Endometrium (tissue), 2 donors: ENCODE data around the gene SLC10A6.

Experiments
- FAIRE-seq: peaks from 2 replicates; lab custom pipeline; 2012; peaks lifted over from hg19 to GRCh38; lab: Jason Lieb, UNC
- donor health status: control.
- donor health status: control.

Gene SLC10A6

DNA sequence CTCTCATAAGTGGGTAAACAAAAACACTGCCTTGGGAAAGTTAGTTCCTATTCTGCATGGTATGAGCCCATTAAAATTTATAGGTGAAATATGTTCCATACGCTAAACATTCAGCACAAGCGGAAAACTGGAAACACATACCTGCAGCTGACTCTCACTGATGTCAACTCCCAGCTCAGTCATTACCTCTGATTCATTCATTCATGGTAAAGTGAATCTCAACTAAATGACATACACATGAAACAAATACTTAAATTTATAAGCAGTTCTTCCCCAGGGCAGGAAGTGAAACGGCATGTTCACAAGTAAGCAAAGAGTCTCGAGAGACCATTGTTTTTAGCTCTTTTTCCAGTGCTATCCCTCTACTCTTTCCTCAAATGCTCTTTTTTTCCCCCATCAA lies 1.6 kb downstream of the SLC10A6 start:
- no peak for FAIRE-seq

DNA sequence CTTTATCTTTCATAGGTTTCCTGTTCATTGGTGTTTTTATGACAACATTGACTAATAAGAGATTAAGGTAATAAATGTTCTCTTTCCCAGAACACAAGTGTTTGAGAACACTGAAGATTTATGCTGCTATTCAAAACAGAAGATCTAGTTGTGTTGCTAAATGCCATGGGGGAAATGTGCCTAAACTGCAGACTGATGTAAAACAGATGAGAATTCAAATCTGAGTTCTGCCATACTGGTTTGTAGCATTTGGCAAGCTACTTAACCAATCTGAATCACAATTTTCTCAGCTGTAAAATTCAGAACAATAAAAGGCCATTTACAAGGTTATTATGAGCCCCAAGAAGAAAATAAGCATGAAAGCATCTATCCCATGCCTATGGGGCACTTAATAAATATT lies 2.3 kb downstream of the SLC10A6 start:
- no peak for FAIRE-seq

DNA sequence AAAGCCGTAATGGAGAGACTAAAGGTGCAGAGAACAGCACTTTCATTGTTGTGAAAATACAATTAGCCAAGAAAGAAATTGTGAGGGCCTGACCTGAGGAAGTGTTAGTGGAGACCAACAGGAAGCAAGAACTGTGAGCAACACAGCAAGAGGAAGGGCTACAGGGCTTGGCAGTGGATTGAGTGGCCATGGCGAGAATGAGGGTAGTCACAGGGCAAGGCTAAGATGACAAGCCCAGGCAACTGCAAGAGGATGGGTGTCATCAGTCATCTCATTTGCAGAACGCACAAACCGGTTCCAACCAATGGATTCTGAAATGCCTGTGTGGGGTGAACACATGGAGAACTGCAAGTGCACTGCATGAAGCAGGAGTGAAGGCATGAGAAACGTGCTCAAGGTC lies 3.6 kb downstream of the SLC10A6 start:
- no peak for FAIRE-seq

DNA sequence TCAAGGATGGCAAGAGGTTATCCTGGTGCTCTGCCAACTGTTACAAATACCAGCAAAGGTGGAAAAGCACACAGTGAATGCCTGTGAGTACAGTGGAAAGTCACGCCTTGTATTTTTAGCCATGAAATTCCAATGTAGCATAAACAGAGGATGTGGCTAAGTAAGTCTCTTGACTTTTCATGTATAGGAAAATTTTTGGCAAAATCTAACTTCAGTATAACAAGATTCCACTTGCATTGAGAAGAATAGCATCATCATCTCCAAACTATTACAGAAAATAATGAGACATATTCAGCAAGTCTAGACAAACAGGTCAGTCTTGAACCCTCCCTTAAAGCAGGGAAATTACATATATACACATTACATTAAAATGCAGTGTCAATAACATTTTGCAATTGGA lies 7.9 kb downstream of the SLC10A6 start:
- FAIRE-seq = no peak

GRCh38 chr4:86840858-86841257 lies 8.3 kb downstream of the SLC10A6 start:
- no peak for FAIRE-seq

- no peak for FAIRE-seq
Measured at GRCh38 chr4:86837691-86838503, 11.3 kb downstream of the SLC10A6 start.

- FAIRE-seq = no peak
Measured at GRCh38 chr4:86835677-86836076, 13.5 kb downstream of the SLC10A6 start.

- no peak for FAIRE-seq
Measured at GRCh38 chr4:86834901-86835300, 14.3 kb downstream of the SLC10A6 start.

- FAIRE-seq = no peak
Measured at GRCh38 chr4:86833615-86834014, 15.6 kb downstream of the SLC10A6 start.

DNA sequence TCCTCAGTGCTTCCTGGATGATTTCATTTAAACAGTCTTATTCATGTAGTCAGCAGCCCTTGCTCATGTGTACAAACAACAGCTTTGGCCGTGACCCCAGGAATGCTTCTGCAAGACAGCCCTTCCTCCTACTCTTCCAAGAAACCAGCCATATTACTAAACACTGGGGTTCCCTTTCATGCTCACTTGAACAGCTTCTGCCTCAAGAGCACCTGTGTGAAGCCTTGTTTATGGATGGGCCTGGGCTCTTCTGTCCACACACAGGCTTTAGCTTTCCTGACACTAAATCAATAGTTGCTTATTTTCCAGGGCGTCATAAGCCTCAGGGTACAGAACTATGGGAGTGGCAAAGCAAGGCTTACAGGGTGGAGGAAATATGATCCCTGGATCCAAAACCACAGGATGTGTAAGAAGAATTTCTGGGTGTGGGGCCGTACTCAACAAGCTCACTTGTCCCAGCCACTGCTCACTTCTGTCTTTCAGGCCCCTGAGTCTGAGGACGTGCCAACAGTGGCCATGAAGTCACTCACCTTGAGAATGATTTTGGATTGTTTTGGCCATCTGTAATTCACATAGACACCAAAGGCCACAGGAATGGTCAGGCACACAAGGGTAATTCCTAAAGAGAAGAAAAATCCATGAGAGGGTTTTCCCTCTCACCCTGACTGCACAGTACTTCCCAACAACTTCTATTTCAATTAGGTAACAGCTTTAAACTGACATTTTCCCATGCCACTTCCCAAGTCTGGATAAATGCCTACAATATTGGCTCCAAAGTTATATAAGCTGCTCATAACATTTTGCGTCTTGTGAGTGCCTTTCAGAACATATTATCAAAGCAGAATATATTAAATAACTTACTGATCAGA lies 17.7 kb downstream of the SLC10A6 start:
- FAIRE-seq = no peak

DNA sequence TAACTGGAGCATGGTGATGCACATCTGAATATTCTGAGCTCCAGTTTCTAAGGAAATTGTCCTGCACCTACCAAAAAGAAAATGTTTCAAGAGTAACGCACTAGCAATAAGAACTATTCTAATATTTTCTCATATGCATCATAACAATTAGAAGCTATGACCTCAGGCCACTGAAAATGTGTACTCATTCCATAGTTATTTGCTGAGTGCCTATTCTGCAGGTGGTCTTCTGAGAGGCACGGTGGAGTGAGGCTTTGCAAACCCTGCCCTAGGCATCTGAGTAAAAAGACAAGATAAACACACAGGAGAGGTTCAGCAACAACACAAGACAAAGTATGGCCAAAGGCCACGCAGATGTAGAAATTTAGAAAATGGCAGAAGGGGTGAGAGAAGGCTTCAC lies 23.7 kb downstream of the SLC10A6 start:
- FAIRE-seq = no peak

GRCh38 chr4:86822136-86822535 lies 27.0 kb downstream of the SLC10A6 start:
- FAIRE-seq = no peak

- FAIRE-seq = no peak
Measured at GRCh38 chr4:86821151-86821550, 28.0 kb downstream of the SLC10A6 start.

GRCh38 chr4:86819561-86819960 lies 29.6 kb downstream of the SLC10A6 start:
- no peak for FAIRE-seq

GRCh38 chr4:86818841-86819240 lies 30.3 kb downstream of the SLC10A6 start:
- FAIRE-seq = no peak

GRCh38 chr4:86818211-86818610 lies 31.0 kb downstream of the SLC10A6 start:
- no peak for FAIRE-seq

- peak; percentile 91 for FAIRE-seq
Measured at GRCh38 chr4:86816501-86817273, 32.5 kb downstream of the SLC10A6 start.

DNA sequence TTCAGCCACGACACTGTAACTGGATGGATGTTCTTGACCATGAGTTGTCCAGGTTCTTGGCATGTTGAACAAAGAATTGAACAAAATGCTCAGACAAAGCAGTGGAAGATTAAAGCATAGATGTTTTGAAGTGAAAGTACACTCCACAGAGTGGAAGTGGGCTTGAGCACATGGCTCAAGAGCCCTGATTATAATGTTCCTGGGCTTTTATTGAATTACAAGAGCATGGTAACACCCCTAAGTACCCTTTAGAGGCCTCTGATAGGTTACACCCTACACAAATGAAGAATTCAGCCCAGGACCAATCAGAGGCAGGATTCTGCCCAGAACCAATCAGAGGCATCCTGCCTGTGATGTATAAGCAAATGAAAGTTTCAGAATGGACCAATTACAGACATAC lies 33.5 kb downstream of the SLC10A6 start:
- FAIRE-seq = no peak

- FAIRE-seq = no peak
Measured at GRCh38 chr4:86810847-86811246, 38.3 kb downstream of the SLC10A6 start.

DNA sequence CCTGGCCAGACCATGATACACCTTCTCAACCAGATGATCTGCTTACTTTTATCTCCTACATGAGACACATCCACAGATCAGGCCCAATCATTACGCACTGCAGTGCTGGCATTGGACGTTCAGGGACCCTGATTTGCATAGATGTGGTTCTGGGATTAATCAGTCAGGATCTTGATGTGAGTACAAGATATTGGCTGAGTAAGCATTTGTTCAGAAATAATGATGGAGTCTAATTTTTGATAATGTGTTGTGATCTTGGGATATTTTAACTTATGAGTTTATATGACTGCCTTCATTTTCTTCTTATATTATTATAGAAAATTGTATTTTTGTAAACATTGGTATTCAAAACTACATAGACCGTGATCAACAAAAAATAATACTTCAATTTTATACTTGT lies 39.4 kb downstream of the SLC10A6 start:
- FAIRE-seq = peak; percentile 15

DNA sequence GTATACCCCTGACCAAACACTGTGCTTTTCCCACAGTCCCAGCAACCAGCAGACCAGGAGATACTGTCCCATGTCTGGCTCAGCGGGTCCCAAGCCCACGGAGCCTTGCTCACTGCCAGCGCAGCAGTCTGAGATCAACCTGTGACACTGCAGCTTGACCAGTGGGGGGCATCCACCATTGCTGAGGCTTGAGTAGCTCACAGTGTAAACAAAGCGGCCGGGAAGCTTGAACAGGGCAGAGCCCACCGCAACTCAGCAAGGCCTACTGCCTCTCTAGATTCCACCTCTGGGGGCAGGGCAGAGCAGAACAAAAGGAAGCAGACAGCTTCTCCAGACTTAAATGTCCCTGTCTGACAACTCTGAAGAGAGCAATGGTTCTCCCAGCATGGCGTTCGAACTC lies 58.1 kb downstream of the SLC10A6 start:
- no peak for FAIRE-seq

- no peak for FAIRE-seq
Measured at GRCh38 chr4:86788826-86789225, 60.4 kb downstream of the SLC10A6 start.

DNA sequence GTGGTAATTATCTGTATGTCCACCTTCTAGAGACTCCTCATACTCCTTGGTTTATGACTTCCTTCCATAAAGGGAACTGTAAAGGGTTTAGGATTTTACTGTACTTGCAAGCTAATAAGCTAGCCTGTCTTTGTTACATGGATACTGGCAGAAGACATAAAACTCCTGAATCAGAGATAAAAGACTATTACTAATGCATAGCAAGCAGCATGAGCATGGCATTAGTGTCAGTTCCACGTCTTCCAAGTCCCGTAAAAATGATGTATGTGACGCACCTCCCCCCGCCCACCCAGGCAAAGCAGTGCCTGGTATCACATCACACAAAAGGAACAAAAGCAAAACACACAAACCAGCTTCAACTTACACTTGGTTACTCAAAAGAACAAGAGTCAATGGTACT lies 71.0 kb downstream of the SLC10A6 start:
- FAIRE-seq = no peak
